GM19035 (cell line): Measurements from ENCODE around the gene PDK4.
A peak's percentile ranks its signal among the peaks of the same experiment; 100 is the strongest.

Experiments used
- ATAC-seq: cut with Tn5 transposase; IDR thresholded peaks from one replicate; pipeline ENCODE4 v1.9.1; 2021; ENCODE audit not compliant: unreplicated experiment

The PDK4 gene

DNA sequence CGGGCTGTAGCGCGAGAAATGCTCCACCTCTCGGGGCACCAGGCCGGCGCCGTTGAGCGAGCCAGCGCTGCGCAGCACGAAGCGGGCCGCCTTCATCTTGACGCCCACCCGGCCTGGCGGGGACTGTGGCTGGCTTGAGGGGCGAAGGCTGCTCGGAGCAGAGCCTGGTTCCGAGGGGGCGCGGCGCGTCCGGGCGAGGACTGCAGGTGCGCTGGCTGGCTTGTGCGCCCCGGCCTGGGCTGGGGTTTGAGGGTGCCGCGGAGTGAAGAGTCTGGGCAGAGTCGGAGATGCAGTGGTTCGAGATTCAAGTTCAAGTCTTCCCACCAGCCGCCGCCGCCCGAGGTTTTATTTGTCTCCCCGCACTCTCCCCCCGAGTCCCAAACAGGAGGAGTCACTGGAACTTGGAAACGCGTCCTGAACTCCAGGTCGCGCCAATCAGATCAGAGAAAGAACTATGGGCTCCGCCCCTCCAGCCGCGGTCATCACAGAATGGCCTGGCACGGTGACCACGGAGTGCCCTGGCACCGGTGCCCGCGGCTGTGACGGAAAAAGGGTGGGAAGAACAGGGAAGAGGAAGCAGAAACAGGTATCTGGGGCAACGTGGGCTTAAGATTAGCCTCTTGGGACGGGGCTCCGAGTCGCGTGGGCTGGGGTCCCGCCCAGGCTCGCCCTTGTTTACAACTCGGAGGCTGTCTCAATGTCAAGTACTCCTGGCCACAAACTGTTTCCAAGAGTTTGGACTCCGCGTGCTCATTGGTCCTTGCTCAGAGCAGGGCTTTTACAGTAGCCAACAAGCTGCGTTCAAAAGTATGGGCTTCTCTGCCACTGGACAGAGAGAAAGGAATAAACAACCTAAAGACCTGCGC, at the start of gene PDK4:
PDK4 (minus strand) TSS at position 319 of the 866 bp plus-strand sequence; CDS start at position 96, 223 bp downstream.
- no peak for ATAC-seq

DNA sequence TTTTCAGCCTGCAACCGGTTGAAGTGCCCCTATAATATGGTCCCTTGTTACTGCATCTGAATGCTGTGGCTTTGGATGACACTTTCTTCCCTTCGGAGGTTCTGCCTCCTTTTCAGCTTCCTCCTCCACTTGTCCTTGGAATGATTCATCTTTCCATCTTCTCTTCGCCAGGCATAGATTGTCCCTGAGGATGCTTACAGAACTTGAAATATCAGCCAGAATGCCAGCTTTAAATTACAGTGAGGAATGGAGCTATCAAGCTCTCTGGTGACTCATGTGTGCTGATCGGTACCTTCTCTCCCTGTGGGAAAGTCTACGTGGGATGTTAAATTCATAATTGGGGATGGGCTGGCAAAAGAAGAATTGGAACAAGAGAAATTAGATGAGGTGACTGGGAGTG, 45.9 kb upstream of the PDK4 start:
- ATAC-seq = no peak

DNA sequence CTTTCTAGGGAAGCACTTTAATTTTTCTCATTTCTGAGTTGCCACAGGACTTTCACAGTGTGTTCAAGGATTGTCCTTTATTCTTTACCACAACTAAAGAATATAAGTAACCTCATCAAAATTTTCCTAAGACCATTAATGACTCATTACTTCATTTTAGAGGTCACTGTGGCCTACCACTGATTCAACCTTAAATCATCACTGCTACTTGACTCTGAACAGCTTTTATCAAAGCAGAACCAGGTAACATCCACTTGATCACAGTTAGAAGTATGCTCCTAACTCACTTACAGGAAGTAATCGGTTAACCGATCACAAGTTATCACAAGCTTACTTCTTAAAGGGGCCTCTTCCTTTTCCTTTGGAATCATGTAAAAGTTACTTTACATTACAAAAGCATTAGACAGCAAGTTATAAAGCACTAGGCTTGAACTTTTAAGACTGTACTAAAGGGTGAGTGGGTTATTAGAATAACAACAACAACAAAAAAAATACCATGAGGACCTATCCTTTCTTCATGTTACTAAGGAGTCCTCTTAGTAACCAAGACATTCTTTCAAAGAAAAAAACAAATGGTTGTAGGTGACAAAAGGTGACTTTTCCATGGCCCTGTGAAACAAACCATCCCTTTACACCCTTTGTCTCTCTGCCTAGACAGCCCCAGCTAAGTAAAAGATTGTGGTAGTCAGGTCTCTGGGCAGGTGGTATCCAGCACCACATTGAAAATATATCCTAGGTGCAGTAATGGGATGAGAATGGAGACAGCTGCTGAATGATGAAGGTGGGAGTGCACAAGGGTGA, 40.0 kb upstream of the PDK4 start:
- no peak for ATAC-seq

DNA sequence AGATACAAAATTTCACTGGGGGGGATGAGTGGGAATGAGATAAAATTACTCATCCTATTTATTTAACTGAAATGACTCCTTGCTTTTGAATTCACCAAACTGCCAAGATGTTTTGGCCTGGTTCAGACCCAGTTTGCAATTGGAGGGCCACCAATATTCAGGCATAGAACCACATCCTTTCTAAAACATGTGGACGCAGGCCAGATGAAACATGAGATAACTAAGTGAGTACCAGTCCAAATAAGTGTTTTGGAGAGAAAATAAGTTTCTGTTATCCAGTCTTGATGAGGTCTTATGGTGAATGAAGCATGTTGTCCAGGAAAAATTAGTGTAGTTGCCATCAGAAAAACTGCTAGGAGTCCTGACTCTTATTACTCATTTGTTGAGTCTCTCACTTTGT, 36.3 kb upstream of the PDK4 start:
- ATAC-seq = no peak

DNA sequence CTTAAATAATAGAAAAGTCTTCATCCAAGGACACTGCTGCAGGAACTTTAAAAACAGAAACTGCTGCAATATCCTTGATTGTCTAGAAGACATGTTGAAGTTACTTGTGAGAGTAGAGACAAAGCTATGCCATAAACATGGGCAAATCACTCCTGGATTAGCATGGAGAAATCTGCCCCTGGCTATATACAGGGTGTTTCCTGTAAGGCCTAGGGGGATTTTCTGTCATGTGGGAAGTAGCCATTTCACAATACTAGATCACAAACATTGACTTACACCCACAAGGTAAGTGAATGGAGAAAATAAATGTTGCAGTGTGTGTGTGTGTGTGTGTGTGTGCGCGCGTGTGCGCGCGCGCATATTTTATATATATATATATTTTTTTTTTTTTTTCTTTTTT, 35.2 kb upstream of the PDK4 start:
- ATAC-seq = no peak

DNA sequence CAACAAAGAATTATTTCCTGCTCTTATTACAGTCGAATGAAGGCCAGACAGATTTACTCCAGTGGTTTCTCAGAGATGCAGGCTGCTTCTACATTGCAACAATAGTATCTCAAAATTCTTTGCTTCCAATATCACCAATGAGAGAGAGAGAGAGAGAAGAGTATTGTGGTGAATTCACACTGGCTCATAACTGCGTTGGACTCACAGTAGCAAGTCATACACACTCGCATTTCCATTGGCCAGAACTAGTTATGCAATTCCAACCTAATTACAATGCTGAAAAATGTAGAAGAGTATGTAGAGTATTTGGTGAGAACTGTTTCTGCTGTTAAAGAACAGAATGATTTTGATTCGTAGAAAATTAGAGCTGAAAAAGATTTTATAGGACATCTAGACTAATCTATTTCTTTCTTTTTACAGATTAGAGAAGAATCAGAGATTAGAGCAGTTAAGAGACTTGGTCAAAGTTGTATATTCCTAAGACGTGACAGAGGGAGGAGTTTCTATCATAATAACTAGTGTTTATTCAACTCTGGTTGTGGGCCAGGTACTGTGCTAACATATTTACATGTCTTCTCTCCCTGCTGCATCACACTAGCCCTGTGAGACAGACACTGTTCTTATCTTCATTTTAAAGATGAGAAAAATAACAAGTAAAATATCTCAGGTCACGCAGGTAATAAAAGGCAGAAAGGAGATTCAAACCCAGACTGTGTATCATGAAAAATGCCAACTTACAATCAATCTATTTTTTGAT, 34.6 kb upstream of the PDK4 start:
- no peak for ATAC-seq

DNA sequence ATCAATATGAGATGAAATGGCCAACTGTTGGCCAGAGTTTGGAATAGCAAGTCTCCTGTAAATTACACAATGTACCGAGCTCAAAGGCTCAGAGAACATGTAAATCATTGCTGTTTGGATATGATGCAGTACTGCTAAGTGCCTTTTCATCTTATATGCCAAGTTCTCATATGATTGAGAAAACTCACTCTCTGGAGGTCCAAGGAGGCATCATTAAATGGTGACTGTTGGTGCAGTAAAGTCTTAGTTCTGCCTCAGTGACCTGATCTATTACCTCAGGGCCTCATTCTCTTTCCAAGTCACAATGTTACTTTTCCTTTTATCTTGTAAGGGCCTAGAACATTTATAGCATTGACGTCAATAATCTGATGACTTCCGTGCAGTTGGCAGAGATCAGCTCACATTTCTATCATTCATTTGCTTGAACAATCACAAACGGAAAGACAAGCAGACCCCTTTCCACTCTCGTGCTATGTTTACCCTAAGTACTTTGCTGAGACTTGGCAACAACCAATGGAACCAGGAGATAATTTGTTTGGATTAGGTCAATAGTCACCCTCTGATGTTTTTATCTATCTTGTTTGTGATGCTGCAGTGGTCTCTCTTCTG, 32.6 kb upstream of the PDK4 start:
- no peak for ATAC-seq

DNA sequence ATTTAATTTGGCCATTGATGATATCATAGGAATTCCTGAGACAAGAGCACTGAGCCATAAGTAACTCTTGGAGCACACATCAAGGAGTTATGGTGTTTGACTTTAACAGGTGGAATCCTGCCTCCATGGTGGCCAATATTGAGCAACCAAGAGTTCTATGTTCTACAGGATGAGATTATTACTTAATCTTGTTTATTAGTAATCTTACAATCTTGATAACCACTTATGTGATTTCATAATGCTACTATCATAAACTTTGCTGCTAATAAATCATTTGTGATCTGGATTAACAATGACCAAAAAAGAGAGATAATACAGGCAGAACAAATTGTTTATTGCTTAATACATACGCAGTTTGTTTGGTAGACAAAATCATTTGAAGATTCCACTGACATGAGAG, 27.5 kb upstream of the PDK4 start:
- ATAC-seq = no peak

DNA sequence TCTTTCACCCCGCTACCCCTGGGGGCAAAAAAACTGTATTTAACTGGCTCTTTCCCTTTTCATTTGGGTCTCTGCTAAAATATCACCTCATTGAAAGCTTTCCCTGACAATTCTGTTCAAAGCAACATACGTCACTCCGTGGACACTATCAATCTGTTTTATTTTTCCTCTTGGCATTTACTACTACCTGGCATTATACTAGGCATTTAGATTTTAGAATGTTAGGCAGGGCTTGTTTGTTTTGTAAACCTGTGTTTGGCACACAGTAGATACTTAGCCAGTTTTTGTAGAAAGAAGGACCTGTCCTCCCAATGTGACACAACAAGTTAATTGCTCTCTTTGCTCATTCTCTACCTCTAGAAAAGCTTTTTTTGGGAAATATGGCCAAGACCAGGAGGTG, 26.5 kb upstream of the PDK4 start:
- no peak for ATAC-seq

DNA sequence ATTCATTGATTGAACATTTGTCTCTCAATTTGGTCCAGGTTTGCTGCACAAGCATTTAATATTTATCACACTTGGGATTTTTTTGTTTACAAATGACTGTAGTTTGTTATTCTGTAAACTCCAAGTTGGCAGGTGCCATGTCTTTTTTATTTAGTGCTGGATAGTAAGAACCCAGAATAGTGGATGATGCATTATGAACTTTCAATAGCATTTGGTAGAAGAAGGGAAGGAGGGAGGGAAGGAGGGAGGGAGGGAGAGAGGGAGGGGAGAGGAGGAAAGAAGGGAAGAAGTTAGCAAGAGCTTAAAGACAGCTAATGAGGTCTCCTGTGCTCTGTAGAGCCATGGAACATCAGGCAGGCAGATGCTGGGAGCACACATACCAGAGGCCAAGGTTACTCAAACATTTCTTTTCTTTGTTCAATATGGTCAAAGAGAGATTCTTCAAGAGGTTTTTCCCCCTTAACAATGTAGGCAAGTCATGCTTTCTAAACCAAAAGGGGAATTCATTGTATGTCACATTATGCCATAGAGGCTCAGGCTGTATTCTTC, 25.8 kb upstream of the PDK4 start:
- ATAC-seq = no peak

DNA sequence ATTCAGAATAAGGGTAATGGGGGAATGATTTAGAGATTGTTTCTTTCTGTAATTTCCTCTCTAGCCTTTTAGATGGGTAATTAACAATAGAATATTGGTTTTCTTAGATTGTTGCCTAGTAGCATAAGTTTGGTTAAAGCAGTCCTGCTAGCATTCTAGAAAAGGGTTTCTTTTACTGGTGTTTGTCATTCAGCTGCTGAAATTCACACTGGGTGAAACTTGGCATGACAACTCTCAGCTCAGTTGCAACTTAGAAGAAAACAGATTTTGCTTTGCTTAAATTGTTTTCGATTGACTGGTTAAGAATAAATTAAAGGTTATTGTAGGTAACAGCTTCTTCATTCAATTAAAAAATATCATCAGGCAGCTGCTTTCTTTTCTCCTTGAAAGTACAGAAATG, 25.1 kb upstream of the PDK4 start:
- no peak for ATAC-seq

DNA sequence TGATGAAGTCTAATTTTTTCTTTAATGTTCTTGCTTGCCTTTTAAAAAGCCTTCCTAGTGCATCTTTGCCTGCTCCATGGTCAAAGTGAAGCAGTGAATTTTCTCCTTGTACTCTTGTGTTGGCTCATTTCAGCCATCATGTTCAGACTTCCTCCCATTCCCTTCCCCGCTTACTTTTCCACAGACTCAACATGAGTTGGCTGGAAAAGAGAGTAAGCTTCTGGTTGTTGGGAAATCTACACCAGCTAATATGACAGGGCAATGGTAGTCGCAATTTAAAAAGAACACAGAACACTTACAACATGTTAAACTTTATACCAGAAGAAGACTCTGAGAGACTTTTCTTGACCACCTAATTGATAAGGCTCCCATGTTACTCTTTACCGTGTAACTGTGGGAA, 24.3 kb upstream of the PDK4 start:
- no peak for ATAC-seq

DNA sequence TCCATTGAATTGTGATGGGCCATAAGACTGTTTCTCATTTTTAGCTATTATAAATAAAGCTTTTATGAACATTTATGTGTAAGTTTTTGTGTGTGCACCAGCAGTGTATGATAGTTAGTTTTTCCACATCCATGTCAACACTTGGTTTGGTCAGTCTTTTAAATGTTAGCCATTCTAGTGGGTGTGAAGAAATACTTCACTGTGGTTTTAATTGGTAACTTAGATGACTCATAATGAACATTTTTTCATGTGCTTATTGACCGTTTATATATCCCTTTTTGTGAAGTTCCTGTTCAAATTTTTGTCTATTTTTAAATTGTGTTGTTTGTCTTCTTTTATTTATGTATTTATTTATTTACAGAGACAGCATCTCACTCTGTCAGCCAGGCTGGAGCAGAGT, 23.6 kb upstream of the PDK4 start:
- ATAC-seq = no peak

DNA sequence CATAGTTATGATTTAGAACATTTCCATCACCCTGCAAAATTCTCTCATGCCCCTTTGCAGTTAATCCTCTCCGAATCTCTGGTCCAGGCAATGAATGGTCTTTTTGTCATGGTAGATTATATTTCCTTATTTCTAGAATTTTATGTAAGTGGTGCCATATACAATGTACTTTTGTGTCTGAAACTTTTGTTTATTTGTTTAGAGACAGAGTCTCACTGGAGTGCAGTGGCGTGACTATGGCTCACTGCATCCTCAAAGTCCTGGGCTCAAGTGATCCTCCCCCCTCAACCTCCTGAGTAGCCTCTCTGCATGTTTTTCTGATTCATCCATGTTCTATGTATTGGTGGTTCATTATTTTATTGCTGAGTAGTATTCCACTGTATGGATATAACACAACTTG, 23.2 kb upstream of the PDK4 start:
- no peak for ATAC-seq

DNA sequence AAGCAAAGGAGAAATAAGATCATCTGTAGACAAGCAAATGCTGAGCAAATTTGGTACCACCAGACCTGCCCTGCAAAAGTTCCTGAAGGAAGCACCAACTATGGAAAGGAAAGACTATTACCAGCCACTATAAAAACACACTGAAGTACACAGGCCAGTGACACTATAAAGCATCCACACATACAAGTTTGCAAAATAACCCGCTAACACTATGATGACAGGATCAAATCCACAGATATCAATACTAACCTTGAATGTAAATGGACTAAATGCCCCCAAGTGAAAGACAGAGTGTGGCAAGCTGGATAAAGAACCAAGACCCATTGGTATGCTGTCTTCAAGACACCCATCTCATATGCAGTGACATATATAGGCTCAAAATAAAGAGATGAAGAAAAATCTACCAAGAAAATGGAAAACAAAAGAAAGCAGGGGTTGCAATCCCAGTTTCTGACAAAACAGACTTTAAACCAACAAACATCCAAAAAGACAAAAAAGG, 18.2 kb upstream of the PDK4 start:
- no peak for ATAC-seq

DNA sequence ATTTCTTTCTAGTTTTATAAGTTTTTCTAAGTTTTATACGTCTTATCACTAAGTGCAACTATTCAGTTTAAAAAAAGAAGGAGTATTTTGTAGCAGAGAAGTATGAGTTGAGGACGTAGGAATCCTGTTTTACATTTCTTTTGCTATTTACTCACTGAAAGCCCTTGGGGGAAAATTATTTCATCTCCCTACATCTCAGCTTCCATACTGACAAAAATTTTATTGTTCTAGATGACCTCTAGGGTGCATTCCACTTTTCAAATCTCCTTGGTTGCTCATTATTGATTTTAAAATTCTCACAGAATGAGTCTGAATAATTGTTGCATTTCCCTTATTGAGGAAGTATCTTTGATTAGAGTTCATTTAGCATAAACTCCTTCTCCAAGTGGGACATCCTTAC, 14.9 kb upstream of the PDK4 start:
- ATAC-seq = no peak

DNA sequence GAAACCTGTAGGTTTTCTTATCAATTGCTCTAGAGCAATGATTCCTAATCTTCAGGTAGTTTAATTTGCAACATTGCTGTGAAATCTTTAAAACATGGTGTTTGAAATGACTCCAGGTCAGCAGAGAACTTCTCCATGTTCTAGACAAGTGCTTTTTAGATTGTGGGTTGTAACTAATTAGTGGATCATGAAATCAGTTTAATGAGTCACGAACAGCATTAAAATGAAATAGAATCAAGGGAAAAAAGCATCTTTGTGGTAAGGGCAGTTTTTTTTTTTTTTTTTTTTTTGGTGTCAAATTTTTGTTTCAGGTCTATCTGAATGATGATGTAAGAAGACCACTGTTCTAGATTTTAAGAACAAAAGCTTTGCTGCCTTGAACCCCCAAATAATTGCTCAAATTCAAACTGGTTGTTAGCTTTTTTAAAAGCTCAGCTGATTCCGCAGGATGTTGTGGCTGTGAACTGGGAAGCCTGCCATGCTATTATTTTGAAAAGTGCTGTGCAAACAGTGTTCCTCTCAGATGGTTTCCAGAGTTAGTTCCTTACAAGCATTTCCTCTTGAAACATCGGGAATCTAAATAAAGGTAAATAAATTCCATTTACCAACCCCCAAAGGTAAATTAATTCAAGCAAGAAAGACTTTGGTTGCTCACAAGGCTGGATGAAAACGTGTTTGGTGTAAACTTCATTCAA, 13.1 kb upstream of the PDK4 start:
- no peak for ATAC-seq

DNA sequence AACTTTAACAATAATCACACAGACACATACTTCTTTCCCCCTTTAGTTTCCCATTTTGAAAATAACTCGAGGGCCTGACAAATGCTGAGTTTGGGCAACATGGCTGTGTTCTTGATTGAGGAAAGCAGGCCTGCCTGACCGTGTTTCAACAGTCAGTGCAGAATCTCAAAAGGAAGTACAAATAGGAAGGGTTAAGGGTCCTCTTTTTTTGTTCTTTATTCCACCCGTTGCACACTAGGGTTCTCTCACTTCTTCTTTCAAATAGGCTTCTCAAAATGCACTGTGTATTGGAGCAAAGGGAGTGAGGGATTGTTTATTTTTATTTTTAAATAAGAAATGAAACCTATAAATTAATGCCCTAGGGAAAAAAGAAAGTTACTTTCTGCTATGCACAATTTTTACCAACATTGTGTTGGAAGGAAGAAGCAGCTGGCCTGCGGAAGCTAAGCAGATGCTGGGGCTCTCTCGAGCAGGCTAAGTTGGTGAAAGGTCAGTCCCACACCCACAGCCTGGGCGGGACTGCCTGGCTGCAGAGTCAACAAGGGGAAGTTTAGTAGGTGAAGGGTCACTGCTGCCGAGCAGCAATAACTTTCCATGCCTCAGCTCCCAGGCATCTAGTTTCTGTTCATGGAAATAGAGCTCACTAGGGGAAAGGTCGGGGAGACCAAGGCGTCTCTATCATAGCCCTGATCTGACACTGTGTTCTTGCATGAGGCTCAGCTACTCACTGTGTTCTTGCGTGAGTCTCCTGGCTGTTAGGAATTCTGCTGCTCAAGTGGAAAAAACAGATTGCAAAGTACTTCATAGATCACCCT, 12.2 kb upstream of the PDK4 start:
- peak; percentile 99 for ATAC-seq

DNA sequence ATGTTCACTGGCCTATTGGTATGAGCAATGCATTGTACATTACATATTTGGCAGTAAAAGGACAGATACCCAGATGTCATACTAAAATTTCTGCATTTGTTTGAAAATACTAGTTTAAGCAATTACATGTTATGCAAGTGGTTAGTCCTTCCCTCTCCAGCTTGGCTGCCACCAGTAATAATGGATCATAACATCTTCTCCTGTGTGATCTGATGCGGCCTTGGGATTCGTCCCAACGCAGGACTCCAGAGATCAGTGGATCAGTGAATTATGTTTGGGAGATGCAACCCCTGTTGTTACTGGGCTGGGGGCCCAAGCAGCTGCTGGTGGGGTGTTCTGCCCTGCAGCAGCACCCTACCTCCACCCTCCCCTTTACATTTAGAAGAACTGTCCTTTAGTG, 11.2 kb upstream of the PDK4 start:
- no peak for ATAC-seq
